ENCODE data around the gene FAM83D.

DNA sequence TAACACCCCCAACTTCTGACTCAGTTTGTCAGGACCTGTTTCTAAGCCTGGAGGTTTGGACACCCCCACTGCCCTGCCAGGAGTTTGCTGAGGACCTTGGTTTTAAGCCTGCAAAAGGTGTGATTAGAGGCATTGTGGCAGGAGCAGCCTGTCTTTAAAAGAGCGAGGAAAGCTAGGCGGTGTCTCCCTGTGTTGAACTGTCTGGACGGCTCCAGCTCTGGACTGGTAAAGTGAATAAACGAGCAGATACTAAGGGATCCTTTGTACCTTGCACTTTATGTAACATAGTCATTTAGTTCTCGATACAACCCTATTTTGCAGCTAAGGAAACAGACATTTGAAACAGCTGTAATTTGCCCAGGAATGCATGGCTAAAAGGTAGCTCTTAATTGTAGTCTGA lies 14.4 kb downstream of the FAM83D start:
- no peak for TF ChIP-seq POLR2A (IDR thresholded peaks at IDR 0.05; ENCODE audit: low read depth)
- TF ChIP-seq, protein P1, sequence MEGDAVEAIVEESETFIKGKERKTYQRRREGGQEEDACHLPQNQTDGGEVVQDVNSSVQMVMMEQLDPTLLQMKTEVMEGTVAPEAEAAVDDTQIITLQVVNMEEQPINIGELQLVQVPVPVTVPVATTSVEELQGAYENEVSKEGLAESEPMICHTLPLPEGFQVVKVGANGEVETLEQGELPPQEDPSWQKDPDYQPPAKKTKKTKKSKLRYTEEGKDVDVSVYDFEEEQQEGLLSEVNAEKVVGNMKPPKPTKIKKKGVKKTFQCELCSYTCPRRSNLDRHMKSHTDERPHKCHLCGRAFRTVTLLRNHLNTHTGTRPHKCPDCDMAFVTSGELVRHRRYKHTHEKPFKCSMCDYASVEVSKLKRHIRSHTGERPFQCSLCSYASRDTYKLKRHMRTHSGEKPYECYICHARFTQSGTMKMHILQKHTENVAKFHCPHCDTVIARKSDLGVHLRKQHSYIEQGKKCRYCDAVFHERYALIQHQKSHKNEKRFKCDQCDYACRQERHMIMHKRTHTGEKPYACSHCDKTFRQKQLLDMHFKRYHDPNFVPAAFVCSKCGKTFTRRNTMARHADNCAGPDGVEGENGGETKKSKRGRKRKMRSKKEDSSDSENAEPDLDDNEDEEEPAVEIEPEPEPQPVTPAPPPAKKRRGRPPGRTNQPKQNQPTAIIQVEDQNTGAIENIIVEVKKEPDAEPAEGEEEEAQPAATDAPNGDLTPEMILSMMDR (IDR thresholded peaks at IDR 0.05): no peak

Measured in esophagus muscularis mucosa (tissue), 3 donors.